Trophoblast cell (in vitro differentiated cells and primary cell): ENCODE measurements around the gene ZIM2.

Experiments
- DNase-seq, 2 donors: peaks; one replicate each; pipeline ENCODE4 v3.0.0-alpha.2; 2016
- H2AFZ ChIP-seq: 2 replicates; pipeline ENCODE4 v1.6.1; 2013; ENCODE audit warnings: low read length, moderate library complexity, mild to moderate bottlenecking; ENCODE audit not compliant: insufficient read depth, poor library complexity
- H2AK5ac ChIP-seq: 2 replicates; pipeline ENCODE4 v1.6.1; 2013; ENCODE audit warnings: mild to moderate bottlenecking, low read length
- H2BK120ac ChIP-seq: 2 replicates; pipeline ENCODE4 v1.6.1; 2013; ENCODE audit warnings: low read length, mild to moderate bottlenecking, moderate library complexity; ENCODE audit not compliant: insufficient read depth, poor library complexity
- H2BK12ac ChIP-seq: 2 replicates; pipeline ENCODE4 v1.6.1; 2013; ENCODE audit warnings: mild to moderate bottlenecking, low read length, moderate library complexity
- H2BK5ac ChIP-seq: 2 replicates; pipeline ENCODE4 v1.6.1; 2013; ENCODE audit warnings: low read length, low read depth, moderate library complexity, mild to moderate bottlenecking; ENCODE audit not compliant: poor library complexity
- H3K14ac ChIP-seq: 2 replicates; pipeline ENCODE4 v1.6.1; 2013; ENCODE audit warnings: mild to moderate bottlenecking, low read length
- H3K18ac ChIP-seq: 2 replicates; pipeline ENCODE4 v1.6.1; 2013; ENCODE audit warnings: mild to moderate bottlenecking, low read length
- H3K23ac ChIP-seq: 2 replicates; pipeline ENCODE4 v1.6.1; 2013; ENCODE audit warnings: low read length
- H3K27ac ChIP-seq: 2 replicates; pipeline ENCODE4 v1.5.1; 2013; ENCODE audit warnings: low read depth, mild to moderate bottlenecking, inconsistent platforms, low read length, moderate library complexity
- H3K27me3 ChIP-seq: 2 replicates; pipeline ENCODE4 v1.6.1; 2013; ENCODE audit warnings: inconsistent platforms, mild to moderate bottlenecking, low read length, moderate library complexity; ENCODE audit not compliant: insufficient read depth
- H3K36me3 ChIP-seq, 2 experiments: 1 replicate in 1 of 2; 2 replicates in 1 of 2; pipeline ENCODE4 v1.6.1; 2013; ENCODE audit warnings: low read length in 2 of 2, mild to moderate bottlenecking in 2 of 2, moderate library complexity in 1 of 2; ENCODE audit not compliant: insufficient read depth in 2 of 2, control insufficient read depth in 1 of 2
- H3K4ac ChIP-seq: 2 replicates; pipeline ENCODE4 v1.6.1; 2013; ENCODE audit warnings: low read depth, mild to moderate bottlenecking, low read length, moderate library complexity
- H3K4me1 ChIP-seq, 2 experiments: 1 replicate in 1 of 2; 2 replicates in 1 of 2; pipeline ENCODE4 v1.6.1; 2013; ENCODE audit warnings: low read length in 2 of 2, mild to moderate bottlenecking in 2 of 2, moderate library complexity in 1 of 2; ENCODE audit not compliant: insufficient read depth in 2 of 2, control insufficient read depth in 1 of 2
- H3K4me2 ChIP-seq: 2 replicates; pipeline ENCODE4 v1.6.1; 2013; ENCODE audit warnings: inconsistent platforms, mild to moderate bottlenecking, low read length, moderate library complexity
- H3K4me3 ChIP-seq: 2 replicates; pipeline ENCODE4 v1.5.1; 2013; ENCODE audit warnings: mild to moderate bottlenecking, low read depth, low read length, inconsistent platforms
- H3K79me1 ChIP-seq: one replicate; pipeline ENCODE4 v1.6.1; 2013; ENCODE audit warnings: low read length
- H3K79me2 ChIP-seq: 2 replicates; pipeline ENCODE4 v1.6.1; 2013; ENCODE audit warnings: low read length, mild to moderate bottlenecking; ENCODE audit not compliant: control insufficient read depth, insufficient read depth, poor library complexity
- H3K9ac ChIP-seq: 2 replicates; pipeline ENCODE4 v1.6.1; 2013; ENCODE audit warnings: mild to moderate bottlenecking, low read length
- H3K9me3 ChIP-seq: 2 replicates; pipeline ENCODE4 v1.6.1; 2013; ENCODE audit warnings: low read depth, mild to moderate bottlenecking, control low read depth, inconsistent platforms, low read length; ENCODE audit not compliant: insufficient read depth
- H4K12ac ChIP-seq: 2 replicates; pipeline ENCODE4 v1.6.1; 2013; ENCODE audit warnings: low read depth, mild to moderate bottlenecking, low read length, moderate library complexity
- H4K8ac ChIP-seq: 2 replicates; pipeline ENCODE4 v1.6.1; 2013; ENCODE audit warnings: low read depth, mild to moderate bottlenecking, low read length, moderate library complexity
- H4K91ac ChIP-seq: one replicate; pipeline ENCODE4 v1.6.1; 2013; ENCODE audit warnings: low read depth, mild to moderate bottlenecking, low read length, moderate library complexity
- WGBS: extraction: QIAGEN DNeasy Blood & Tissue Kit; methylation state at CpG from one replicate; pipeline ENCODE4 v1.1.7; 2013; ENCODE audit warnings: missing lambda C conversion rate; ENCODE audit not compliant: insufficient read length, insufficient coverage; ENCODE audit errors: extremely low coverage; 5-methylcytosine and 5-hydroxymethylcytosine counted together

ZIM2 gene

DNA sequence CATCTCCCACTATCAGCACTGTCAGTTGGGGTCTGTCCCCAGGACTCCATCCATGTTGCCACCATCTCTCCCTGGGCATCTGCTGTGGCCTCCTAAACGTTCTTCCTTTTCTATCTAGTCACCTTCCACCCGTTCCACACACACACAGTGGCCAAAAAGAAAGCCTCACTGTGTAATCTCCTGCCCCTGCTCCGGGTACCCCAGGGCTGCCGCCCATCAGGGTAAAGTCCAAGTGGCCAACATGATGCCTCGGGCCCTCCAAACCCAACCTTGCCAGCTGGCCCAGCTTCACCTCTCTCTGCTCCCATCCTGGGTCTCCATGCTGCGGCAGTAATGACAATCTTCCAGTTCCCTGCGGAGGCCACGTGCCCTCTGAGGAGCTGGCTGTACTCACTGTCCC is 29.4 kb upstream of the ZIM2 start:
- Histone ChIP-seq H2AK5ac (no peak overlapping the region), H3K27ac (no peak overlapping the region), H2BK5ac (no peak overlapping the region), H3K4me1 (no peaks in the 10 kb centered on the region), H3K79me2 (no peaks in the 10 kb centered on the region), H4K12ac (no peak overlapping the region), H3K79me1 (no peaks in the 10 kb centered on the region), H3K9me3 (peaks cover 26% of the 10 kb centered on the region), H3K18ac (no peak overlapping the region), H2BK120ac (no peak overlapping the region), H3K36me3 (no peaks in the 10 kb centered on the region), H4K8ac (no peak overlapping the region), H2AFZ (no peak overlapping the region), H2BK12ac (no peak overlapping the region), H3K4ac (no peak overlapping the region), H3K14ac (no peak overlapping the region), H4K91ac (no peak overlapping the region), H3K27me3 (no peaks in the 10 kb centered on the region), H3K4me2 (no peak overlapping the region), H3K9ac (peak overlapping the region; percentile 63), H3K23ac (no peak overlapping the region), H3K4me3 (no peak overlapping the region)
- no CpG with 5 or more reads among the region's 8 CpGs for WGBS
- DNase-seq = no peak

DNA sequence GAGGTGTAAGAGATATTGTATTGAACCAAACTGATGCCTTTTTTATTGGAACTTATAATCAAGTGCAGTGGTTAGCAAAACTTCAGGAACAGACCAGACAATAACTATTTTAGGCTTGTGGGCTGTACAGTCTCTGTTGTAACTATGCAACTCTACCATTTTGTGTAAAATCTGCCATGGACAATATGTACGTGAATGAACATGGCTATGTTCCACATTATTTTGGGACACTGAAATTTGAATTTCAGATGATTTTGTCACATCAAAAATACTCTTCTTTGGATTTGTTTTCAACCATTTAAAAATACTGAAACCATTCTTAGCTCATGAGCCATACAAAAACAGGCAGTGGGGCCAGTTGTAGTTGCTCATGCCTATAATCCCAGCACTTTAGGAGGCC is 27.9 kb upstream of the ZIM2 start:
- no peak overlapping the region for H2BK5ac ChIP-seq
- H3K27me3 ChIP-seq = no peaks in the 10 kb centered on the region
- no peak overlapping the region for H4K12ac ChIP-seq
- no peak overlapping the region for H3K4me3 ChIP-seq
- no peak overlapping the region for H3K4ac ChIP-seq
- H2BK12ac ChIP-seq = no peak overlapping the region
- no peak overlapping the region for H4K91ac ChIP-seq
- H3K4me1 ChIP-seq = no peaks in the 10 kb centered on the region
- H2AFZ ChIP-seq = no peak overlapping the region
- H3K36me3 ChIP-seq = no peaks in the 10 kb centered on the region
- H3K79me1 ChIP-seq = no peaks in the 10 kb centered on the region
- peaks cover 27% of the 10 kb centered on the region for H3K9me3 ChIP-seq
- H3K9ac ChIP-seq = no peak overlapping the region
- H2AK5ac ChIP-seq = no peak overlapping the region
- no peak overlapping the region for H3K18ac ChIP-seq
- H2BK120ac ChIP-seq = no peak overlapping the region
- H3K4me2 ChIP-seq = no peak overlapping the region
- no peak for DNase-seq
- H4K8ac ChIP-seq = no peak overlapping the region
- H3K23ac ChIP-seq = no peak overlapping the region
- no peak overlapping the region for H3K27ac ChIP-seq
- no peaks in the 10 kb centered on the region for H3K79me2 ChIP-seq
- no CpG with 5 or more reads among the region's 1 CpG for WGBS
- H3K14ac ChIP-seq = no peak overlapping the region

DNA sequence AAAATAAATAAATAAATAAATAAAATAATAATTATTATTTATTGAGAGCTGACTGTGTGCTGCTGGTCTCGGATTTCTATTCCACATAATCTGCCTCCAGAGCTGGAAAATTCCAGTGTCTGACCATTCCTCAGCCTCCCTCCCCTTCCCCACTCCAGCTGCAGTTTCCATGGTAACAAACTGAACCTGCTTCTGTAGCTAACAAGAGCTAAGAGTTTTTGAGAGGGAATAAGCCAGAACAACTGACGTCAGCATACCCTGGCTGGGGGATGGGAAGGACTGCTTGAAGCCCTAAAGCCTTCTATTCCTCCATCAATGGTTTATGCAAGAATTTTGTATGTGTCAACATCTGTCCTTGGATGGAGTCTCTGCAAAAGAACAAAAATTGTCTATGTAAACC is 26.0 kb upstream of the ZIM2 start:
- Histone ChIP-seq H3K79me1 (no peaks in the 10 kb centered on the region), H2BK12ac (no peak overlapping the region), H2AK5ac (no peak overlapping the region), H3K79me2 (no peaks in the 10 kb centered on the region), H4K91ac (no peak overlapping the region), H3K4ac (no peak overlapping the region), H3K27me3 (no peaks in the 10 kb centered on the region), H3K14ac (no peak overlapping the region), H2AFZ (no peak overlapping the region), H2BK120ac (no peak overlapping the region), H3K36me3 (no peaks in the 10 kb centered on the region), H3K27ac (no peak overlapping the region), H4K12ac (no peak overlapping the region), H3K9ac (no peak overlapping the region), H3K4me2 (no peak overlapping the region), H3K4me3 (no peak overlapping the region), H3K18ac (no peak overlapping the region), H3K9me3 (peaks cover 22% of the 10 kb centered on the region), H3K23ac (no peak overlapping the region), H4K8ac (no peak overlapping the region), H3K4me1 (no peaks in the 10 kb centered on the region), H2BK5ac (no peak overlapping the region)
- WGBS = no CpG with 5 or more reads among the region's 2 CpGs
- no peak for DNase-seq

DNA sequence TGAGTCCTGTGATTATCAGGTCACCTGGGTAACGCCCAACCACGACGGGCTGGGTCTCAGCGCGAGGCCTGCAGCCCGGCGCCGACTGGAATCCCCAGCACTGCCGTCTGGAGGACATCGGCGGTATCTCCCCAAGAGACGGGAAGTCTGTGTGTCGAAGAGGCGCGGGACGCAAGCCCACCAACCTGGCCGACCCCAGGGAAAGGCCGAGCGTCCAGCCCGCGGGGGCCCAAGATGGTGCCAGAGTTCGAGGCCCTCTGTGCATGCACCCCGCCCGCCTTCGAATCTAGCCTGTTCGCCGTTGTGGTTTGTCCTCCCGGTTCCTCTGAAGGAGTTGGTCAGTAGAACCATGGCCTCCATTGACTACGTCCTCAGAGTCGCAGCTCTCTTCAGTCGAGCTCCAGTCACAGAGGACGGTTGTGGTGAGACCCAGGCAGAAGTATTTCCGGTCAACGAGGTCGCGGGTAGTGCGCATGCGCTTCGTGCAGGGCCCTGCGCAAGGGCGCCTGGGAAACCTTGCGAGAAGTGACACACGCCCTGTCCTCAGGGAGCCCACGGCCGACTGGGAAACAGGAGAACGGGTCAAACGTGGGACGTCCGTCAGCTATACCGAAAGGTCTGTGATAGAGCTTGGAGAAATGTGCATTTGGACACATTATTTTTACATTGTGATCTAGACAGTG is 24.1 kb upstream of the ZIM2 start:
- Histone ChIP-seq H3K4ac (no peak overlapping the region), H3K27ac (no peak overlapping the region), H2AK5ac (no peak overlapping the region), H3K27me3 (no peaks in the 10 kb centered on the region), H4K8ac (no peak overlapping the region), H3K18ac (no peak overlapping the region), H4K91ac (no peak overlapping the region), H4K12ac (no peak overlapping the region), H3K36me3 (no peaks in the 10 kb centered on the region), H3K9ac (no peak overlapping the region), H3K23ac (no peak overlapping the region), H2BK120ac (no peak overlapping the region), H3K4me1 (no peaks in the 10 kb centered on the region), H2BK12ac (no peak overlapping the region), H3K4me3 (no peak overlapping the region), H3K9me3 (peaks cover 17% of the 10 kb centered on the region), H3K14ac (no peak overlapping the region), H2AFZ (no peak overlapping the region), H3K4me2 (no peak overlapping the region), H2BK5ac (no peak overlapping the region), H3K79me2 (no peaks in the 10 kb centered on the region), H3K79me1 (no peaks in the 10 kb centered on the region)
- no CpG with 5 or more reads among the region's 50 CpGs for WGBS
- DNase-seq = no peak
